ENCODE results near the gene ASB8. TPM values are rescaled to one million over a fixed set of nuclear protein-coding genes. Genes with fewer than 3 reads are reported as not detected.

Gene ASB8
- total and polyA plus RNA-seq, 2 experiments from 2014 or later: 23.3 to 27.3 TPM

- H3K9me3 ChIP-seq (ENCODE audit: low read depth): no peaks in the 10 kb centered on the region
- in situ Hi-C loops (cut with MboI): no loop called here
- DNase-seq: no peak
- no peaks in the 10 kb centered on the region for H3K27me3 ChIP-seq (replicated peaks; ENCODE audit: insufficient read depth)
- H3K36me3 ChIP-seq (ENCODE audit: low read depth): no peaks in the 10 kb centered on the region
- H3K9ac ChIP-seq: no peak overlapping the region
- H3K27ac ChIP-seq: no peak overlapping the region
- H3K9me2 ChIP-seq (ENCODE audit: insufficient read depth): no peaks in the 10 kb centered on the region
- TF ChIP-seq EZH2phosphoT487 (IDR thresholded peaks at IDR 0.05; ENCODE audit: insufficient read depth, low read depth): no peak
- TF ChIP-seq EZH2 (IDR thresholded peaks at IDR 0.05; ENCODE audit: insufficient read depth, poor library complexity, severe bottlenecking): no peak
- no peak overlapping the region for H3K4me2 ChIP-seq (ENCODE audit: unreplicated experiment)
- peaks cover 30% of the 10 kb centered on the region for H3K4me1 ChIP-seq (ENCODE audit: insufficient read depth)
- H2AFZ ChIP-seq: no peak overlapping the region
- H3F3A ChIP-seq (ENCODE audit: insufficient read depth): peaks cover 19% of the 10 kb centered on the region
- H3K4me3 ChIP-seq: no peak overlapping the region
- no peaks in the 10 kb centered on the region for H3K79me2 ChIP-seq (ENCODE audit: insufficient read depth)
- no peaks in the 10 kb centered on the region for H4K20me1 ChIP-seq (ENCODE audit: insufficient read depth)
- 94% methylated on average over 1 of the region's 1 CpG for WGBS, 2 experiments (ENCODE audit: low coverage in 1 of 2, low lambda C conversion rate in 2 of 2, missing lambda C conversion rate in 2 of 2)
These were observed 35.5 kb upstream of the ASB8 start for GRCh38 chr12:48192861-48193260.

DNA sequence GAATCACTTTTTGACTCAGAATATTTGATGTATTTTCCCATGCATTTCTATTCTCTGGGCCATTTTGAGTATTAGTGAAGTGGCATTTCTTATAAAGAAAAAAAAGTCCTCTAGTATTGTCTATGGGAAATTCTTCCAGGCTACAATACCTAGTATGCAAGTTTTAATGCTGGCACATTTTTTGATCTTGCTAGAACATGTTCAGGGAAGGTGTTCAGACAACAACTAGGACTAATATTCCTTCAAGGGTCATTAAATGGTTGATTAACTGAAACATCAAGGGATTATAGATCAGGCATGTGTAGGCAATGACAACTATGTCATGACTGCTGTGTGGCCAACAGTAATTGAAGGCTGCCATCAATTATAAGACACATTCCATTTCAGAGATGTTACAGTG is 33.8 kb upstream of the ASB8 start:
- no peaks in the 10 kb centered on the region for H3K79me2 ChIP-seq (ENCODE audit: insufficient read depth)
- in situ Hi-C loops (cut with MboI): no loop called here
- H3K4me2 ChIP-seq (ENCODE audit: unreplicated experiment): no peak overlapping the region
- no peak overlapping the region for H3K9ac ChIP-seq
- no peaks in the 10 kb centered on the region for H3K27me3 ChIP-seq (replicated peaks; ENCODE audit: insufficient read depth)
- H3K9me3 ChIP-seq (ENCODE audit: low read depth): no peaks in the 10 kb centered on the region
- no peaks in the 10 kb centered on the region for H4K20me1 ChIP-seq (ENCODE audit: insufficient read depth)
- no peaks in the 10 kb centered on the region for H3K36me3 ChIP-seq (ENCODE audit: low read depth)
- no peak overlapping the region for H3K4me3 ChIP-seq
- no peaks in the 10 kb centered on the region for H3K9me2 ChIP-seq (ENCODE audit: insufficient read depth)
- peaks cover 13% of the 10 kb centered on the region for H3F3A ChIP-seq (ENCODE audit: insufficient read depth)
- H3K27ac ChIP-seq: no peak overlapping the region
- DNase-seq: no peak
- TF ChIP-seq EZH2 (IDR thresholded peaks at IDR 0.05; ENCODE audit: insufficient read depth, poor library complexity, severe bottlenecking) (no peak), EZH2phosphoT487 (IDR thresholded peaks at IDR 0.05; ENCODE audit: insufficient read depth, low read depth) (no peak)
- H2AFZ ChIP-seq: no peak overlapping the region
- H3K4me1 ChIP-seq (ENCODE audit: insufficient read depth): peaks cover 26% of the 10 kb centered on the region

DNA sequence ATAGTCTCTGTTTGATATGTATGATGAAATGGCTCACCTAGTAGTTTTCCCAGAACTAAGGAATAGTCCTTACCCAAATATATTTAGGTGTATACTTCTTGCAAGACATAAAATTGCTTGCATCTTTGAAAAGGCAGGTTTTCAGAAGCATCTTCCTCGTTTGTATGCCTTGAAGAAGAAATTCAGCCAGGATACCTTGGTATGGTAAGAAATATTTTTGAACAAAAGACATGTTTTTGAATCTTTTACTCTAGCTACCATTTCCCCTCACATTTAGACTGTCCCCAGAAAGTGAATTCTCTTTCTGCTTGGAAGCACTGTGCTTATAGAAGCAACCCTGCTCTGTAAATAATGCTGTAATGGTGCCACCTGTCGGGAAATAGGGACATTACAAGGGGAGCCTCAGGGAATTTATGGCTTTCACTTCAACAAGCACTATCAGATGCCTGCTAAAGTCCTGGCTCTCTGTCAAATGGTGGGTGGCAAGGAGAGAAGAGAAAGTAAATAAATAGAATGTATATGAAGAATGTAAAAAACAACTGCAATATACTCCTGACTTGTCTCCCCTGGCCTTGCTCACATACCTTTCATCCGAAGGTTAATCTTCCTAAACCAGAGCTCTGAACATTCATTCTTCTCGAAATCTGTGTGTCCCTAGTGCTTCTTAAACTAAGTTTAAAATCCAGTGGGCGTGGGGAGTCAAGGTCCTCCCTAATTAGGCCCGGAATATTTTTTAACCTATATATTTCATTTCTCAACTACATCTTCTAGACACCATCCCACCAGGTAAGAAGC is 32.2 kb upstream of the ASB8 start:
- H3K9ac ChIP-seq: no peak overlapping the region
- no peak overlapping the region for H3K4me2 ChIP-seq (ENCODE audit: unreplicated experiment)
- no peaks in the 10 kb centered on the region for H3K9me2 ChIP-seq (ENCODE audit: insufficient read depth)
- no peaks in the 10 kb centered on the region for H3K79me2 ChIP-seq (ENCODE audit: insufficient read depth)
- no peaks in the 10 kb centered on the region for H3K9me3 ChIP-seq (ENCODE audit: low read depth)
- H3K27ac ChIP-seq: no peak overlapping the region
- TF ChIP-seq EZH2 (IDR thresholded peaks at IDR 0.05; ENCODE audit: insufficient read depth, poor library complexity, severe bottlenecking) (no peak), EZH2phosphoT487 (IDR thresholded peaks at IDR 0.05; ENCODE audit: insufficient read depth, low read depth) (no peak)
- peak; percentile 65 for DNase-seq
- peaks cover 4% of the 10 kb centered on the region; the same call in 1 of the 2 replicates for H3F3A ChIP-seq (ENCODE audit: insufficient read depth)
- H3K4me1 ChIP-seq (ENCODE audit: insufficient read depth): peaks cover 19% of the 10 kb centered on the region
- no peaks in the 10 kb centered on the region for H4K20me1 ChIP-seq (ENCODE audit: insufficient read depth)
- no peak overlapping the region for H2AFZ ChIP-seq
- in situ Hi-C loops (cut with MboI): no loop called here
- no peaks in the 10 kb centered on the region for H3K36me3 ChIP-seq (ENCODE audit: low read depth)
- no peak overlapping the region for H3K4me3 ChIP-seq
- 26 to 27% methylated on average over 6 of the region's 6 CpGs for WGBS, 2 experiments (ENCODE audit: low coverage in 1 of 2, low lambda C conversion rate in 2 of 2, missing lambda C conversion rate in 2 of 2)
- peaks cover 8% of the 10 kb centered on the region; the same call in 1 of the 2 replicates for H3K27me3 ChIP-seq (replicated peaks; ENCODE audit: insufficient read depth)

- peaks cover 10% of the 10 kb centered on the region; the same call in 1 of the 2 replicates for H3K27me3 ChIP-seq (replicated peaks; ENCODE audit: insufficient read depth)
- in situ Hi-C loops (cut with MboI): no loop called here
- H3K4me3 ChIP-seq: no peak overlapping the region
- peak; percentile 25 for DNase-seq
- no peak overlapping the region for H2AFZ ChIP-seq
- no peaks in the 10 kb centered on the region for H4K20me1 ChIP-seq (ENCODE audit: insufficient read depth)
- H3K79me2 ChIP-seq (ENCODE audit: insufficient read depth): no peaks in the 10 kb centered on the region
- no peak overlapping the region for H3K9ac ChIP-seq
- TF ChIP-seq EZH2 (IDR thresholded peaks at IDR 0.05; ENCODE audit: insufficient read depth, poor library complexity, severe bottlenecking) (no peak), EZH2phosphoT487 (IDR thresholded peaks at IDR 0.05; ENCODE audit: insufficient read depth, low read depth) (no peak)
- WGBS, 2 experiments (ENCODE audit: low coverage in 1 of 2, low lambda C conversion rate in 2 of 2, missing lambda C conversion rate in 2 of 2): 75 to 77% methylated on average over 10 of the region's 10 CpGs
- no peaks in the 10 kb centered on the region for H3K36me3 ChIP-seq (ENCODE audit: low read depth)
- no peaks in the 10 kb centered on the region for H3K9me2 ChIP-seq (ENCODE audit: insufficient read depth)
- H3K27ac ChIP-seq: no peak overlapping the region
- H3K4me2 ChIP-seq (ENCODE audit: unreplicated experiment): no peak overlapping the region
- no peaks in the 10 kb centered on the region for H3F3A ChIP-seq (ENCODE audit: insufficient read depth)
- peaks cover 15% of the 10 kb centered on the region; the same call in 1 of the 2 replicates for H3K4me1 ChIP-seq (ENCODE audit: insufficient read depth)
- H3K9me3 ChIP-seq (ENCODE audit: low read depth): no peaks in the 10 kb centered on the region
These were observed 30.8 kb upstream of the ASB8 start for GRCh38 chr12:48187916-48188695.
